GM12891 (cell line): ENCODE measurements around the gene S100PBP.

ENCODE experiments used
- PAX5 ChIP-seq: IDR thresholded peaks from 2 replicates; pipeline ENCODE4 v1.6.1; 2011; ENCODE audit warnings: low read length, moderate library complexity, mild to moderate bottlenecking; ENCODE audit not compliant: insufficient read depth, severe bottlenecking
- POLR2A ChIP-seq: IDR thresholded peaks from 2 replicates; pipeline ENCODE4 v1.6.1; 2011; ENCODE audit warnings: low read depth, low read length, control low read depth
- POLR2AphosphoS5 ChIP-seq: IDR thresholded peaks from 2 replicates; pipeline ENCODE4 v1.6.1; 2011; ENCODE audit warnings: low read depth, low read length, control low read depth
- POU2F2 ChIP-seq: IDR thresholded peaks from 2 replicates; pipeline ENCODE4 v1.6.1; 2011; ENCODE audit warnings: low read depth, mild to moderate bottlenecking, control low read depth, low read length, moderate library complexity
- SPI1 ChIP-seq: IDR thresholded peaks from 2 replicates; pipeline ENCODE4 v1.6.1; 2011; ENCODE audit warnings: low read depth, low read length, control low read depth
- TAF1 ChIP-seq: IDR thresholded peaks from 2 replicates; pipeline ENCODE4 v1.6.1; 2011; ENCODE audit warnings: low read depth, low read length, control low read depth

- no peak for TF ChIP-seq TAF1
- no peak for TF ChIP-seq POLR2A
- no peak for TF ChIP-seq POLR2AphosphoS5
- no peak for TF ChIP-seq POU2F2
- no peak for TF ChIP-seq SPI1
- TF ChIP-seq PAX5: no peak
Measured at GRCh38 chr1:32864375-32865019, 47.0 kb downstream of the S100PBP start.
